Stimulated activated CD8-positive, alpha-beta memory T cell treated with anti-CD3 and anti-CD28 coated beads, Interleukin-4, amount 100 ng/mL, for 24 hours (primary cell): ENCODE data around the gene KRTAP5-7.

Source experiments
- DNase-seq: peaks from one replicate; pipeline ENCODE4 v3.0.0-alpha.2; 2020; ENCODE audit warnings: low read depth

KRTAP5-7 gene

DNA sequence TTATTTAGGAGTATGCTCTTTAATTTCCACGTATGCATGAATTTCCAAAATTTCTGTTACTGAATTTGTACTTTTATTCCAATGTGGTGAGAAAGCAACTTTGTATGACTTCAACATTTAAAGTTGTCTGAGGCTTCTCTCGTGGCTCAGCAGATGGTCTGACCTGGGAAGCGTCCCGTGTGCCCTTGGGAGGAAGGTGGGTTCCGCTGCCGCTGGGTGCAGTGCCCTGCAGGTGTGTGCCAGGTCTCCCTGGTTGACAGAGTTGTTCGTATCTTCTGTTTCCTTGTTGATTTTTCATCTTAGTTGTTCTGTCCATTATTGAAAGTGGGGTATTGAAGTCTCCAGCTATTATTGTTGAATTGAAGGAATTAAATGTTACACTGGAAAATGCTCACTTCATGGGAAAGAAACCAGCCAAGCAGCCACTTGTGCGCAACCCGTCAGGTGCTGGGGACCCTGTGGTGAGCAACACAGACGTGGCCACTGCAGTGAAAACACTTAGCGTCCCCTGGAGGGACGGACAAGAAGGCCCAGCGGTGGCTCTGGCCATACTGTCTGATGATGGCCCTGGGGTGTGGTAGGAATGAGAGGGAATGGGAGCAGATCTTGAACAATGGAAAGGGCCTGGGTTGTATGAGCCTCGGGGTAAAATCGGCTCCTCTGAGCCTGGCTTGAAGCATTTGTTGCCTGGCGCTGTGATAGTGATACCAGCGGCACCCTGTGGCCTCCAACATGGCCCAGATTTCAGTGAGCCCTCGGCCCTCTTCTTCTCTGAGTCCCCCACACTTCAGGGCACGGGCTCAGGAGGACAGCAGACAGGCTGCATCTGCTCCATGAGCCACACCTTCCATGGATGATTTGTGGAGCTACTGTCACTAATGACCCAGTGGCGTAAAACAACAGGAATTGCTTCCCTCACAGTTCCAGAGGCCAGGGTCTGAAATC, 31.5 kb upstream of the KRTAP5-7 start:
- DNase-seq = no peak

GRCh38 chr11:71496421-71496820, 30.6 kb upstream of the KRTAP5-7 start:
- no peak for DNase-seq

- no peak for DNase-seq
Measured at GRCh38 chr11:71498091-71498490, 29.0 kb upstream of the KRTAP5-7 start.

DNA sequence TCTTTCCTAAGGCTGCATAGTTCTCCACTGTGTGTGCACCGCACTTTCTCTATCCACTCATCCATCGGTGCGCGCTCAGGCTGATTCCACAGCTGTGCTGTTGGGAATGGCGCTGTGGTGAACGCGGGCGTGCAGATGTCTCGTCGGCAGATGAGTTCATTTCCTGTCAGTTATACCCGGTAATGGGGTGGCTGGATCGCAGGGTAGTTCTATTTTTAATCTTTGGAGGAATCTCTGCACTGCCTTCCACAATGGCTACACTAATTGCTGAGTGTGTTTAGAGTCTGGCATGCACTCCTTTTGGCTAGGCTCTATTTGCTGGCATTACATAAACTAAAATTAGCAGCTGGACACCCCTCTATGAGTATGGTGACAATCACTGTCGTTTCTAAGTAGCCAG, 27.9 kb upstream of the KRTAP5-7 start:
- no peak for DNase-seq

GRCh38 chr11:71499546-71499945, 27.5 kb upstream of the KRTAP5-7 start:
- DNase-seq = no peak

DNA sequence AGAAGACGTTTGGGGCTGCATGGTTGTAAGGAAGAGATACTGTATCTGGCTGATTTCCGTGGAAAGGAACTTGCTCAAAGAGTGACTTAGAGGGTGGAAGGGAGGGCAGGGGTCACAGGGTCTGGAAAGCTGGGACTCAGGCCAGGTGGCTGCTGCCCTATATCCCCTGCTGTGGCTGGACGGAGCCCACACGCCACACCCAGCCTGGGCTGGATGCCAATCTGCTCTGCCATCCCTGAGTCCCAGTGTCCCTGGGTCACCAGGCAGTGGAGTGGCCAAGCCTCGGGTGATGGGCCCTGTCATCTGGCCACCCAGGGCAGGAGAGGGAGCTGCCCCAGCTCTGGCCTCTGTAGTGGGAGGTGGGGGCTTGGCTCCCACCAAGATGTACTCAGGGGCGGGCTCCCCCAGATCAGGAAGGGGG, 26.5 kb upstream of the KRTAP5-7 start:
- no peak for DNase-seq

- DNase-seq = no peak
Measured at GRCh38 chr11:71501071-71501985, 25.7 kb upstream of the KRTAP5-7 start.

DNA sequence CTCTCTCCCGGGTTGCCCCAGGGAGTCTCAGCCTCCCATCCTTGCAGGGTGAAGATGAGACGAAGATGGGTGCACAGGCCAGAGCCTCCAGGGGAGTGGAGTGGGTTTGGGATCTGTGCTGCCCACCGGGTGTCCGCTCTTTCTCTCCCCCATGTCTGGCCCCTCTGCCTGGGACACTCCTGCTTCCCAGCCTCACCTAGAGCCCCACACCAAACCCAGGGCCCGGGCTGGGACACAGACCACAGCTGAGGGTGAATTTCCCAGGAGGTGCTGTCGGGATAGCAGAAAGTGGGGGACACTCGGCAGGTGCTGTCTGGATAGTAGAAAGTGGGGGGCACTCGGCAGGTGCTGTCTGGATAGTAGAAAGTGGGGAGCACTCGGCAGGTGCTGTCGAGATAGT, 25.0 kb upstream of the KRTAP5-7 start:
- no peak for DNase-seq

- no peak for DNase-seq
Measured at GRCh38 chr11:71502871-71503435, 24.1 kb upstream of the KRTAP5-7 start.

DNA sequence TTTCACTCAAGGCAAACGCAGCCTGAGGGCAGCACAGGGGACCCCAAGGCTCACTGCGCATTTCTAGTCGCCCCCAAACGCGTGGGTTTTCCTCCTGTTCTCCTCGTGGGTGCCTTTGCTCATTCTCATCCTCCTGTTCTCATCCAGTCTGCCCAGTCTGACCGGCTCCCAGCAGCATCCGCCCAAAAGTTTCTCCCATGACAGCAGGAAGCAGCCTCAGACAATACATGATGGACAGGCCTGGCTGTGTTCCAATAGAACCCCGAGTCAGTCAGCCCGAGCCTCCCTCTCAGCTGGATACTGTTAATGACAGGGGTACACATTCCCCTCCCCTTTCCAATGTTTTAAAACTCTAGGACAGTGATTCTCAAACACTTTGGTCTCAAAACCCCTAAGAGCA, 22.5 kb upstream of the KRTAP5-7 start:
- DNase-seq = no peak

GRCh38 chr11:71505001-71505400, 22.1 kb upstream of the KRTAP5-7 start:
- no peak for DNase-seq

DNA sequence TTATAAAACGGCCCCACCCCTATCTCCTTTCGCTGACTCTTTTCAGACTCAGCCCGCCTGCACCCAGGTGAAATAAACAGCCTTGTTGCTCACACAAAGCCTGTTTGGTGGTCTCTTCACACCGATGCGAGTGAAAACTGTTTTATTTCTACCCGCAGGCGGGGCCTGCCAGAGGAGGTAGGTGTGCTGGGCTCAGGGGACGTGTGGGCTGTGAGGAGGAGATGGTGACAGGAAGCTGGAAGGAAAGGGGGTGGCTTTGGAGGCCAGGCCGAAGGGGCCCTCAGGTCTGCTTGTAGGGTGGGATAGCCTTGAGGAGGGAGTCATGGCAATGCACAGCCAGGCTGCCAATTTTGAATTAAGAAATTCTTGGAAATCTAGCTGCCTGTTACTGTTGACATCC, 21.3 kb upstream of the KRTAP5-7 start:
- no peak for DNase-seq

DNA sequence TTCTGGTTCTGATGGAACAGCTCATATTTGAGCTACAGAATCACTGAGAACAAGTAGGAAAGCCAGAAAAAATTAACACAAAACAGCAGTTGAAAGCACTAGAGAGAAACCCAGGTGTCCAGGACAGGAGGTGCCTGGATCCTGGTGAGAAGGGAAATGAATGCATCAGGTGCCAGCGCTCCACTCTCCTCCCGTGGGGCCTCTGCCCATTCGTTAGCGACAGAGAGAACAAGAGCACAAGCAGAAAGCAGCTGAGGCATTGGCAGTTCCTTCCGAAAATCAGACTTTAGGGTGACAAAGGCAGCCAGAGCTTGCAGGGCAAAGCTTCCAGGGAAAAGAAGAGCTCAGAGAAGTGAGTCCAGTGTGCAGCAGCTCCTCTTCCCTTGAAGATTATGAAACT, 20.0 kb upstream of the KRTAP5-7 start:
- no peak for DNase-seq

DNA sequence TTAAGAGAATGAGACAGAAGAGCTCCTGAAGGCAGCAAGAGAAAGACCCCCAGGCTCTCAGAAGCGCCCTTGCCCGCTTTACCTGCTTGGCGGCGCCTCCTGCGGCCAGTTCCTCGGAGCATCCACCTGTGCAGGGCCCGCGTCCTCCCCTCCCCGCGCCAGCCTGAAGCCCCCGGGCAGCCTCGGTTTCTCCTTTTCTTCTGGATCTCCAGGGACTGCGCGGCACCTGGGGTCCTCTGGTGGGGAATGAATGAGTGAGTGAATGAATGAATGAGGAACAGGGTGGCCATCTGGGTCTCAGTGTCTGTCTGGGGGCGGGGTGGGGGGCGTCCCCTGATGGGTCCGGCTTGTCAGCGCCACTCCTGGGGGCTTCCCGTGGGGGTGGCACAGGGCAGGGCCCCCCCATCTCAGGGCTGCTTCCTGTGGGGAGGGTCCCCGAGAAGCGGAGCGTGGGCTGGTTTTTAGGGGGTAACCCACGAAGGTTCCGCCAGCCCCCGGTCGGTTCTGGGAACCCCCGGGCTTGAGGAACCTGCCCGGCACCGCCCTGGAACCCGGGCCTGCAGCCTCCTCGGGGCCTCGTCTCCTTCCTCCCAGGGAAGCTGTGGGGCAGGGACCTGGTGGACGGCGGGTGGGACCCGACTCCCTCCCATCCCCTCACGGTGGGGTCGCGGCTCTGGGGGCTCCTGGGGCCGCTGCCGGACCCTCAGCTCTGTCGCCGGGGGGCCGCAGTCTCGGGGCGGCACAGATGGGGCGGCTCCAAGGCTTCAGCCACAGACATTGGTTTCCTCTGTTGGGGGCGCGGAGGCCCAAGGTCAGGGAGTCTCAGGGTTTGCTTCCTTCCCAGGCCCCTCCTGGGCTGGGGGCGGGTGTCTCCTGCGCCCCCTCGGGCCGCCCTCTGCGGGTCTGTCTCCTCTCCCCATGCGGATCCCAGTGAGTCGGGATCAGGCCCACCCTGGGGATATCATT, 8.3 kb upstream of the KRTAP5-7 start:
- no peak for DNase-seq

DNA sequence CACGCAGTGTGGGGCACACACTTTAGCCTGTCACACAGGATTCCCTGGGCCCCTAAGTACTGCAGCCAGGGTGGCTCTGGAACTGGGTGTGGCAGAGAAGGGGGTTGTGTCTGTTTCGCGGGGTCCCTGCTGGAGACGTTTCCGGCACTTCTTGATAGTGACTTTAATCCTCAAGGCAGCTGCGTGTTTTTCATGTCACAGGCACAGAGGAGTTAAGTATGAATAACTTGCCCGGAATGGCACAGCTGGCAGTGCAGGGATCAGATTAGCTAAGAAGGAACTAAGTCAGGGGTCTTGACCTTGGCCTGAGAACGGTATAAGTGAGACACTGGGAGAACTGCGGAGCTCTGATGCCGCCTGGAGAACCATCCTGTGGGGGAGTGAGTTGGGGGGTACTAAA, 7.5 kb upstream of the KRTAP5-7 start:
- DNase-seq = no peak

DNA sequence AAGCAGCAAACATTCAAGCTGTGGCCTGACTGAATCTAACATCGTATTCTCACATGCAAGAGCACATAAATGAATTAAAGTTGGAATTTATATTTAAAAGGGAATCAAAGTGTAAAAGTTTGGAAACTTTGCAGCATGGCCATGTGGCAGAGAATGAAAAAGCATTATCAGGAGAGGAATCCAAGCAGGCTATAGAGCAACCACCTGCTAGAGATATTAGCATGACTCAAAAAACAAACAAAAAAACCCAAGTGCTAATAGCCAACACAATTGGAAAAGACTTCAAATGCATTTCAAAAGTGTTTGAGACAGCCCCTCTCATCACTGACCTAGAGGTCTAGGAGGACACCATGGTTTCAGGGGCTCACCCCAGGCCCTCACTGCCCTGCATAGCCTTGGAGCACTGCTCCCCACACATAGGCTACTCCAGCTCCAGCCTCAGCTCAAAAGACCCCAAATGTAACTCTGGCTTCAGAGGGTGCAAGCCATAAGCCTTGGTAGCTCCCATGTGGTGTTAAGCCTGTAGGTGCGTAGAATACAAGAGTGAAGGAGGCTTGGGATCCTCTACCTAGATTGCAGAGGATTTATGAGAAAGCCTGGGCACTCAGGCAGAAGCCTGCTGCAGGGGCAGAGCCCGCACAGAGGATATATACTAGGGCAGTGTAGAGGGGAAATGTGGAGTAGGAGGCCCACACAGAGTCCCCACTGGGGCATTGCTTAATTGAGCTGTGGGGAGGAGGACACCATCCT, 1.7 kb upstream of the KRTAP5-7 start:
- DNase-seq = no peak

- no peak for DNase-seq
Measured at GRCh38 chr11:71525938-71526495, 1.1 kb upstream of the KRTAP5-7 start.

- no peak for DNase-seq
Measured at GRCh38 chr11:71527576-71528210, 626 bp downstream of the KRTAP5-7 start.

DNA sequence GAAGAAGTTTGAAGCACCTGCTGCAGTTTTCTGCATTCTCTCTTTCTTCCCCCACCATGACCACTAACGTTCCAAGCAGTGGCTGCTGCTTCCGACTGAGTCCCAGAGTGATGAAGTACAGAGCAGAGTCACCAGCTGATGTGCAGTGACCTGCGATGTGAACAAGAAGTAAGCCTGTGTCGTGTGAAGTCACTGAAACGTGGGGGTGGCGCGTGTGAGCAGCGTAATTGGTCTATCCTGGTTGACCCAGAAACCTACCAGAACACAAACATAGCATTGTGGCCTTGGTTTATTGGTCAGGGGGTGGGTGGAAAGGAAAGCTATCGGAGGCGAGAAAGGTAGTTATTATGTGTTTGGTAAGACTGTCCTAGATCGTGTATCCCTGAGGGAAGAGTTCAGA, 3.5 kb downstream of the KRTAP5-7 start:
- DNase-seq = no peak
